ENCODE measurements around the gene TSC22D1.

DNA sequence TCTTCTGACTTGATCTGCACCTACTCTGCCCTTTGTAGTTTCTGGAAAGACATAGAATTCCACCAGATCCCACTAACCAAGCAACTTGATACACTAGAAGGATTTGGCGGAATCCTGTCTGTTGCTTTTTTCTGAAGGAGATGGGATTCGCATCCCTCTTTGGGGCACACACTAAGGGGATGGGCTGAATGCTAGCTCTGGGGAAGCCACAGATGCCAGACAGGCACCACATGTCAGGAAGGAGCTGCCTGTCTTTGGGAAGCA is 150.4 kb downstream of the TSC22D1 start:
- no peak for TF ChIP-seq CTCF (IDR thresholded peaks at IDR 0.05)
- TF ChIP-seq POLR2A (IDR thresholded peaks at IDR 0.05): no peak
